Neural cell (in vitro differentiated cells): ENCODE data around the gene EDARADD. TPM values are rescaled to one million over a fixed set of nuclear protein-coding genes. Genes with fewer than 3 reads are reported as not detected.
"Not testable (repeated sequence)": the region's sequence is repeated elsewhere in the genome, so short reads cannot be mapped to it uniquely, and the experiment has no call there.

Experiments used
- H2AFZ ChIP-seq: fragments of 200-600, 300-800 bp; sonication (generic), shearing (Covaris generic); 2 replicates; pipeline ENCODE4 v1.6.0; 2014; ENCODE audit warnings: low read depth, mild to moderate bottlenecking, antibody characterized with exemption, low read length, moderate library complexity
- H3F3A ChIP-seq: fragments of 200-600 bp; shearing (Covaris generic); 2 replicates; pipeline ENCODE4 v1.6.1; 2016; ENCODE audit warnings: mild to moderate bottlenecking, moderate library complexity, mixed read lengths, antibody characterized with exemption, low read length; ENCODE audit not compliant: insufficient read depth, poor library complexity, severe bottlenecking
- H3K27ac ChIP-seq: fragments of 200-600, 300-800 bp; sonication (generic), shearing (Covaris generic); 2 replicates; pipeline ENCODE4 v1.5.1; 2014; ENCODE audit warnings: mild to moderate bottlenecking, low read length, moderate library complexity
- H3K27me3 ChIP-seq: fragments of 300-800, 200-600 bp; sonication (generic), shearing (Covaris generic); 2 replicates; pipeline ENCODE4 v1.6.0; 2014; ENCODE audit warnings: mild to moderate bottlenecking, low read depth, low read length, moderate library complexity; ENCODE audit not compliant: insufficient read depth
- H3K36me3 ChIP-seq: fragments of 300-800, 200-600 bp; sonication (generic), shearing (Covaris generic); 2 replicates; pipeline ENCODE4 v1.5.1; 2014; ENCODE audit warnings: mild to moderate bottlenecking, antibody characterized with exemption, low read length, moderate library complexity; ENCODE audit not compliant: insufficient read depth
- H3K4me2 ChIP-seq: fragments of 300-800, 200-600 bp; sonication (generic), shearing (Covaris generic); 2 replicates; pipeline ENCODE4 v1.6.0; 2014; ENCODE audit warnings: mild to moderate bottlenecking, low read length
- H3K4me3 ChIP-seq: fragments of 300-800, 200-600 bp; sonication (generic), shearing (Covaris generic); 2 replicates; pipeline ENCODE4 v1.5.1; 2014; ENCODE audit warnings: mild to moderate bottlenecking, low read length, moderate library complexity
- H3K79me2 ChIP-seq: fragments of 200-600 bp; shearing (Covaris generic); replicated peaks from 2 replicates; pipeline ENCODE4 v1.6.0; 2014; ENCODE audit warnings: mild to moderate bottlenecking, low read length, moderate library complexity; ENCODE audit not compliant: insufficient read depth
- H3K9ac ChIP-seq: fragments of 300-800, 200-600 bp; sonication (generic), shearing (Covaris generic); 2 replicates; pipeline ENCODE4 v1.6.1; 2016; ENCODE audit warnings: mild to moderate bottlenecking, low read length, mixed read lengths
- H3K9me2 ChIP-seq: fragments of 200-600 bp; shearing (Covaris generic); 2 replicates; pipeline ENCODE4 v1.6.1; 2016; ENCODE audit warnings: mild to moderate bottlenecking, low read length, mixed read lengths; ENCODE audit not compliant: insufficient read depth
- H3K9me3 ChIP-seq: fragments of 200-600, 300-800 bp; sonication (generic), shearing (Covaris generic); 2 replicates; pipeline ENCODE4 v1.6.1; 2016; ENCODE audit warnings: mild to moderate bottlenecking, mixed run types, low read length, moderate library complexity, mixed read lengths
- H4K20me1 ChIP-seq: fragments of 200-600 bp; shearing (Covaris generic); 2 replicates; pipeline ENCODE4 v1.6.1; 2016; ENCODE audit warnings: mild to moderate bottlenecking, mixed run types; ENCODE audit not compliant: insufficient read depth
- CTCF ChIP-seq: fragments of 450-650 bp; IDR thresholded peaks from 2 replicates; pipeline ENCODE4 v1.5.1; 2014; ENCODE audit warnings: antibody characterized with exemption, mild to moderate bottlenecking, moderate library complexity; ENCODE audit not compliant: poor library complexity, severe bottlenecking
- EP300 ChIP-seq: fragments of 450-650 bp; conservative IDR thresholded peaks from 2 replicates; pipeline ENCODE4 v1.6.1; 2014; ENCODE audit warnings: antibody characterized with exemption, mild to moderate bottlenecking, moderate library complexity; ENCODE audit not compliant: poor library complexity, severe bottlenecking
- EZH2 ChIP-seq: fragments of 200-600, 300-800 bp; shearing (Covaris generic), sonication (generic); IDR thresholded peaks from 2 replicates; pipeline ENCODE4 v1.6.1; 2014; ENCODE audit warnings: antibody characterized with exemption, low read length, borderline replicate concordance, mild to moderate bottlenecking; ENCODE audit not compliant: insufficient read depth, poor library complexity, severe bottlenecking
- MXI1 ChIP-seq: fragments of 450-650 bp; conservative IDR thresholded peaks from 2 replicates; pipeline ENCODE4 v1.6.1; 2014; ENCODE audit warnings: antibody characterized with exemption, mild to moderate bottlenecking; ENCODE audit not compliant: poor library complexity, severe bottlenecking
- POLR2AphosphoS5 ChIP-seq: IDR thresholded peaks from 2 replicates; pipeline ENCODE4 v1.6.1; 2012
- RAD21 ChIP-seq: fragments of 450-650 bp; conservative IDR thresholded peaks from 2 replicates; pipeline ENCODE4 v1.6.1; 2014; ENCODE audit warnings: antibody characterized with exemption, mild to moderate bottlenecking, moderate library complexity
- REST ChIP-seq: IDR thresholded peaks from 2 replicates; pipeline ENCODE4 v1.6.1; 2012; ENCODE audit warnings: borderline replicate concordance
- SMC3 ChIP-seq: fragments of 450-650 bp; conservative IDR thresholded peaks from 2 replicates; pipeline ENCODE4 v1.6.1; 2014; ENCODE audit warnings: antibody characterized with exemption, mild to moderate bottlenecking, moderate library complexity; ENCODE audit not compliant: poor library complexity
- TAF1 ChIP-seq: IDR thresholded peaks from 2 replicates; pipeline ENCODE4 v1.6.1; 2012; ENCODE audit warnings: low read depth
- polyA plus RNA-seq: library from polyadenylated mRNA; depleted of rRNA; stranded (reverse); fragments of >200 nt; gene quantifications from 2 replicates; pipeline ENCODE4 v1.2.3, GENCODE V29; 2014

EDARADD gene
- polyA plus RNA-seq, 1 donor from 2014 or later, result 0.17 TPM

- H3K9ac ChIP-seq, result no peak overlapping the region
- no peaks in the 10 kb centered on the region for H3K79me2 ChIP-seq
- no peaks in the 10 kb centered on the region for H3K9me2 ChIP-seq
- H3K27ac ChIP-seq, result no peak overlapping the region
- no peaks in the 10 kb centered on the region for H3F3A ChIP-seq
- H3K9me3 ChIP-seq, result no peaks in the 10 kb centered on the region
- no peak overlapping the region for H3K4me3 ChIP-seq
- no peak for TF ChIP-seq CTCF
- TF ChIP-seq SMC3, result no peak
- TF ChIP-seq MXI1, result no peak
- no peak for TF ChIP-seq POLR2AphosphoS5
- TF ChIP-seq REST, result no peak
- no peak overlapping the region for H3K4me2 ChIP-seq
- no peaks in the 10 kb centered on the region for H3K27me3 ChIP-seq
- H4K20me1 ChIP-seq, result no peaks in the 10 kb centered on the region
- H3K36me3 ChIP-seq, result no peaks in the 10 kb centered on the region
- H2AFZ ChIP-seq, result no peak overlapping the region
Measured at GRCh38 chr1:236363237-236363636, 30.8 kb upstream of the EDARADD start.

- no peaks in the 10 kb centered on the region for H3K36me3 ChIP-seq
- no peaks in the 10 kb centered on the region for H4K20me1 ChIP-seq
- no peak overlapping the region for H3K27ac ChIP-seq
- no peak overlapping the region for H3K4me3 ChIP-seq
- no peaks in the 10 kb centered on the region for H3K9me3 ChIP-seq
- no peaks in the 10 kb centered on the region for H3K9me2 ChIP-seq
- TF ChIP-seq EP300 (no peak), TAF1 (no peak), RAD21 (no peak), EZH2 (no peak), MXI1 (no peak), CTCF (no peak), REST (no peak), SMC3 (no peak), POLR2AphosphoS5 (no peak)
- H3K27me3 ChIP-seq, result no peaks in the 10 kb centered on the region
- no peak overlapping the region for H3K9ac ChIP-seq
- H3F3A ChIP-seq, result no peaks in the 10 kb centered on the region
- H2AFZ ChIP-seq, result no peak overlapping the region
- H3K79me2 ChIP-seq, result no peaks in the 10 kb centered on the region
- H3K4me2 ChIP-seq, result no peak overlapping the region
Measured at GRCh38 chr1:236365999-236366570, 28.0 kb upstream of the EDARADD start.

- H3K36me3 ChIP-seq, H3K27me3 ChIP-seq, H3K4me3 ChIP-seq, H3K79me2 ChIP-seq, H3K9me3 ChIP-seq, H3K27ac ChIP-seq, H3F3A ChIP-seq, H2AFZ ChIP-seq, H3K9ac ChIP-seq, H3K9me2 ChIP-seq, H4K20me1 ChIP-seq, H3K4me2 ChIP-seq: not testable (repeated sequence)
Measured at GRCh38 chr1:236366681-236367080, 27.4 kb upstream of the EDARADD start.
